Measurements from ENCODE around the gene TGFA.

Gene TGFA

GRCh38 chr2:70541481-70542020, 12.1 kb downstream of the TGFA start:
- Mint-ChIP-seq H3K9me3 (peaks cover under 1% of the 10 kb centered on the region), H3K27ac (no peak overlapping the region), H3K4me1 (ENCODE audit: low read depth) (no peaks in the 10 kb centered on the region), H3K27me3 (peaks cover 4% of the 10 kb centered on the region), H3K36me3 (ENCODE audit: low read depth) (no peaks in the 10 kb centered on the region), H3K4me3 (no peak overlapping the region)

DNA sequence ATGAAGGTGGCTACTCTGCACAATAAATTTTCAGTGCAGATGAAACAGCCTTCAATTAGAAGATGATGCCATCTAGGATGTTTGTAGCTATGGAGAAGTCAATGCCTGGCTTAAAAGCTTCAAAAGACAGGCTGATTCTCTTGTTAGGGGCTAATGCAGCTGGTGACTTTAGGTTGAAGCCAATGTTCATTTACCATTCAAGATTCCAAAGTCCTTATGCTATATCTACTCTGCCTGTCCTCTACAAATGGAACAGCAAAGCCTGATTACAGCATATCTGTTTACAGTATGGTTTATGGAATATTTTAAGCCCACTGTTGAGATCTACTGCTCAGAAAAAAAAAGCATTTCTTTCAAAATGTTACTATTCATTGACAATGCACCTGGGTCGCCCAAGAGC, 15.8 kb downstream of the TGFA start:
- H3K27me3 Mint-ChIP-seq = no peaks in the 10 kb centered on the region
- no peak overlapping the region for H3K4me3 Mint-ChIP-seq
- no peaks in the 10 kb centered on the region for H3K4me1 Mint-ChIP-seq (ENCODE audit: low read depth)
- no peaks in the 10 kb centered on the region for H3K36me3 Mint-ChIP-seq (ENCODE audit: low read depth)
- H3K9me3 Mint-ChIP-seq = peaks cover 7% of the 10 kb centered on the region
- H3K27ac Mint-ChIP-seq = no peak overlapping the region

DNA sequence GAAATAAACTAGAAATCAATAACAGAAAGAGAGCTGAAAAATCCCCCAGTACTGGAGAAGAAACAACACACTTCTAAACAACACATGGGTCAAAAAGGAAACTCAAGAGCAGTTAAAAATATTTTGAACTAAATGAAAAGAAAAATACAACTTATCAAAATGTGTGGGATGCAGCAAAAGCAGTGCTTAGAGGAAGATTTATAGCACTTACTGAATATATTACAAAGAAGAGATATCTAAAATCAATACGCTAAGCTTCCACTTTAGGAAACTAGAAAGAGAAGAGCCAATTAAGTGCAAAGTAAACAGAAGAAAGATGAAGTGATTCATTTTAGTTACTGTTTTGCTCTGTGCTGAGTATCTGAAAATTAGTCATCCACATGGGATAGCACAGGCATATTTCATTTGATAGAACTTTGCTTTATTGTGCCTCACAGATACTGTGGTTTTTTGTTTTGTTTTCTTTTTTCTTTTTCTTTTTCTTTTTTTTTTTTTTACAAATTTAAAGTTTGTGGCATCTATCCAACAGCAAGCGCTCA, 17.0 kb downstream of the TGFA start:
- Mint-ChIP-seq H3K27me3 (no peaks in the 10 kb centered on the region), H3K9me3 (peaks cover 8% of the 10 kb centered on the region), H3K4me1 (ENCODE audit: low read depth) (peaks cover 3% of the 10 kb centered on the region), H3K4me3 (no peak overlapping the region), H3K36me3 (ENCODE audit: low read depth) (no peaks in the 10 kb centered on the region), H3K27ac (no peak overlapping the region)

- Mint-ChIP-seq H3K4me1 (ENCODE audit: low read depth) (peaks cover 4% of the 10 kb centered on the region), H3K36me3 (ENCODE audit: low read depth) (no peaks in the 10 kb centered on the region), H3K27ac (no peak overlapping the region), H3K27me3 (no peaks in the 10 kb centered on the region), H3K4me3 (no peak overlapping the region), H3K9me3 (peaks cover 10% of the 10 kb centered on the region)
These were observed 18.1 kb downstream of the TGFA start for GRCh38 chr2:70535573-70535972.

GRCh38 chr2:70534183-70534836, 19.3 kb downstream of the TGFA start:
- Mint-ChIP-seq H3K4me1 (ENCODE audit: low read depth) (peaks cover 4% of the 10 kb centered on the region), H3K27ac (no peak overlapping the region), H3K27me3 (no peaks in the 10 kb centered on the region), H3K4me3 (no peak overlapping the region), H3K9me3 (peaks cover 10% of the 10 kb centered on the region), H3K36me3 (ENCODE audit: low read depth) (no peaks in the 10 kb centered on the region)

- H3K9me3 Mint-ChIP-seq = peaks cover 10% of the 10 kb centered on the region
- no peak overlapping the region for H3K27ac Mint-ChIP-seq
- H3K27me3 Mint-ChIP-seq = no peaks in the 10 kb centered on the region
- no peaks in the 10 kb centered on the region for H3K36me3 Mint-ChIP-seq (ENCODE audit: low read depth)
- peaks cover 4% of the 10 kb centered on the region for H3K4me1 Mint-ChIP-seq (ENCODE audit: low read depth)
- H3K4me3 Mint-ChIP-seq = no peak overlapping the region
These were observed 21.2 kb downstream of the TGFA start for GRCh38 chr2:70532244-70532935.

GRCh38 chr2:70531419-70532086, 22.1 kb downstream of the TGFA start:
- Mint-ChIP-seq H3K36me3 (ENCODE audit: low read depth) (no peaks in the 10 kb centered on the region), H3K4me1 (ENCODE audit: low read depth) (peaks cover 4% of the 10 kb centered on the region), H3K4me3 (no peak overlapping the region), H3K9me3 (peaks cover 9% of the 10 kb centered on the region), H3K27ac (no peak overlapping the region), H3K27me3 (no peaks in the 10 kb centered on the region)

GRCh38 chr2:70529610-70530009, 24.0 kb downstream of the TGFA start:
- peaks cover 5% of the 10 kb centered on the region for H3K4me1 Mint-ChIP-seq (ENCODE audit: low read depth)
- peaks cover 3% of the 10 kb centered on the region for H3K9me3 Mint-ChIP-seq
- no peaks in the 10 kb centered on the region for H3K36me3 Mint-ChIP-seq (ENCODE audit: low read depth)
- no peak overlapping the region for H3K27ac Mint-ChIP-seq
- H3K4me3 Mint-ChIP-seq = no peak overlapping the region
- no peaks in the 10 kb centered on the region for H3K27me3 Mint-ChIP-seq

DNA sequence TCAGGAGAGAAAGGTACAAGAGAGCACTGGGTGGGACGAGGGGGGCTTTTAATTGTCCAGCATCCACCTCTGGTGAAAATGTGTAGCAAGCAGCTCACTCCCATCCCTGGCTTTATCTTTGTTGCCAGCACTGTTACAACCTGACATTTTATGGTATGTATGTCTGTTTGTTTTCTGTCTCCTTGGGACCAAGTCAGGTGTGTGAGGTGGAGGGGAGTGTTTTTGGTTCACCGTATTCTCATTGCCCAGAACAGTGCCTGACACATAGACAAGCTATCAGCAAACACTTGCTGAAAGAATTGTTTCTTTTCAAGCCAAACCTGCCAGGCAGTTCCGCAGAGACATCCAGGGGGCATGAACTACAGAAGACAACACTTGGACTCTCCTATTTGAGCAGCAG, 24.7 kb downstream of the TGFA start:
- Mint-ChIP-seq H3K4me1 (ENCODE audit: low read depth) (peaks cover 11% of the 10 kb centered on the region), H3K4me3 (no peak overlapping the region), H3K36me3 (ENCODE audit: low read depth) (no peaks in the 10 kb centered on the region), H3K27ac (no peak overlapping the region), H3K27me3 (no peaks in the 10 kb centered on the region), H3K9me3 (peaks cover 3% of the 10 kb centered on the region)

DNA sequence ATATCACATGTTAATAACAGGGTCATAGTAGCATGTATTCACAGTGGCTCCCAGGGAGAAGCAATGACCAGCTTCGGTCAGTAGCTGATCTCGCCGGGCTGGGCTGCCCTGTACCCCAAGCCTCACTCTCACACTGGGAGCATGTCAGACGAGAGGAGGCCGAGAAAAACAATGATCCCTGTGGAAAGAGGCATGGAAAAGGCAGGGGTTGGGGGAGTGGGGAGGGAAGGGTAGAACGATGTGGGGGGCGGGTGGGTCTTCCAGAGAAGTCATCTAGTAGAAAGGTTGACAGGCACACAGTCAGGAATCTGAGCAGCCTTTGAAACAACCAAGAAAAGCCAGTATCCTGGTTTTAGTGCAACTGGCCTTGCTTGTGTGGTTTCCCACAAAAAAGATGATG, 25.4 kb downstream of the TGFA start:
- no peaks in the 10 kb centered on the region for H3K27me3 Mint-ChIP-seq
- H3K4me3 Mint-ChIP-seq = no peak overlapping the region
- H3K4me1 Mint-ChIP-seq (ENCODE audit: low read depth) = peaks cover 18% of the 10 kb centered on the region
- no peaks in the 10 kb centered on the region for H3K36me3 Mint-ChIP-seq (ENCODE audit: low read depth)
- H3K9me3 Mint-ChIP-seq = peaks cover 3% of the 10 kb centered on the region
- H3K27ac Mint-ChIP-seq = no peak overlapping the region

- Mint-ChIP-seq H3K27ac (no peak overlapping the region), H3K4me3 (no peak overlapping the region), H3K27me3 (no peaks in the 10 kb centered on the region), H3K36me3 (ENCODE audit: low read depth) (no peaks in the 10 kb centered on the region), H3K9me3 (peaks cover 3% of the 10 kb centered on the region), H3K4me1 (ENCODE audit: low read depth) (peaks cover 20% of the 10 kb centered on the region)
These were observed 26.1 kb downstream of the TGFA start for GRCh38 chr2:70527447-70528080.

DNA sequence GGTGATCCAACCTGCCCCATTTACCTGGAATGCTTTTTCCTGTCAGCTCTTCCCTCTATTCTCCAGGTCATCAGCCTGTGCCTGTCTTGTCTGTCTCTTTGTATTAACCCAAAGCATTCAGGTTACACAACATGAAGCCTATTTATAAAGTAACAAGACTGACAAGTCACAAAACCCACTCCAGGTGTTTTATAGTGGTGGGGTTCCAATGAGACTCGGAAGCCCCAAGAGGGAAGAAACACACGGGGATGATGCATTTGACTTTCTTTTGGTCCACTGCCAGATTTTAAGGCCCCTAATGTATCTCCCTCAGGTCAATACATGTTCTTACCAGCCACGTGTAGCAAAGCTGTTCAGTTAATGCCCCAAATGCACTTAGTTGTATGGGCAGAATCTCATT, 27.5 kb downstream of the TGFA start:
- Mint-ChIP-seq H3K27me3 (no peaks in the 10 kb centered on the region), H3K27ac (no peak overlapping the region), H3K36me3 (ENCODE audit: low read depth) (no peaks in the 10 kb centered on the region), H3K4me3 (no peak overlapping the region), H3K9me3 (no peaks in the 10 kb centered on the region), H3K4me1 (ENCODE audit: low read depth) (peaks cover 16% of the 10 kb centered on the region)

DNA sequence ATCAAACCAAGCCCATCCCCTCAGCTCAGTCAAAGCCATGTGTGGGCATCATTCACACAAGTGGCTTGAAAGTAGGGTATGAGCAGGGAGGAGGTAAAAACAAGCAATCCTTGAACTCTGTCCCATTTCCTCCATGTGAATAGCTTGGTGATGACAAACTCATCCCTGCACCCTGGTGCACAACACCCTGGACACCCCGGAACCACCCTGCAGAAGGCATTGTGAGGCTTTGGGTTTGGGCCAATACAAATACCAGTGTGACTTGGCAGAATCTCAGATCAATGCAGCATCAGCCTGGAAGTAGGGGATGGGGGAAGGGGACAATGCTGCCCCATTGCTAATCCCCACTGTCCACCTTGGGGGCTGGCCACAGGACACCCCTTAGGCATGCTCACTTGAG, 28.6 kb downstream of the TGFA start:
- H3K27me3 Mint-ChIP-seq = no peaks in the 10 kb centered on the region
- H3K4me1 Mint-ChIP-seq (ENCODE audit: low read depth) = peaks cover 16% of the 10 kb centered on the region
- H3K4me3 Mint-ChIP-seq = no peak overlapping the region
- no peaks in the 10 kb centered on the region for H3K9me3 Mint-ChIP-seq
- no peak overlapping the region for H3K27ac Mint-ChIP-seq
- no peaks in the 10 kb centered on the region for H3K36me3 Mint-ChIP-seq (ENCODE audit: low read depth)

DNA sequence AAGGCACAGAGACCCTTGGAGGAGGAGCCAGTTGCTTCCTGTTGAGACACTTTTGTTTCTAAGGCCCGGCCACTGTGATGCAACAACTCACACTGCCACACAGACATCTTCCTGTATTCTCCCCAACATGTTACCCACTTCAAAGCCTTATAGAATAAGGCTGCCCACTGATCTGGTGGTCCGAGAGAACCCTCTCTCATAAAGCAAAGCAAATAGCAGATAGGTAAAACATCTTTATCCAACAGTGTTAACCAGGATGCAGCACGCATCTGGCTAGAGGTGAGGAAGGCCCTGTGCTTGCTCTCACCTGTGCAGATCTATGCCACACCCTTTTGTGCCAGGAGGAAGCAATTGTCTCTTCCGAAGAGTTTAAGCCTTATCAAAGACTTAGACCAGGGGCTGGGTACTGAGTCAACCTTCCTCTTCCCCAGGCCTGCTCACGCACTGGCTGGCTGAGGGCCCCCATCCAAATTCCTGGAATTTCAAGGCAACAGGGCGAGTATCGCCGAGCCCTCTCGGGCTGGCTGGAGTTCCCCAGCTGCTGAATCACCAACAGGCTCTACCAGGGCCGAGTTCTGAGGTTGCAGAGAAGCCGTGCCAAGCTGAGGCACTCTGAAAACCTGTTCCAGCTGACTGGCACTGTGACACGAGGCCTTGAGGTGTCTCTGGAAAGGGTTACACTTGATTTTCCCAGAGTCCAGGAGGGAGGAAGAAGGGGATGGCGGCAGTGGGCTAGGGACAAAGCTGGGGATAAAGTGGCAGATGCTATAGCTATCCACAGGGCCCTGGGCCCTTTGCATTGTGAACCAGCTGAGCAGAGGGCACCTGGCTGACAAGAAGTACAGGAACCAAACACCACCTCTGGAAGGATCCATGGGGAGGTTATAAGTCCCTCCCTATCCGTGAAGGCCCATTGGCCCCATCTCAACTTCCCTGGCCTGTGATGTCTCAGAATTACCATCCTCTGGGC, 29.3 kb downstream of the TGFA start:
- no peaks in the 10 kb centered on the region for H3K27me3 Mint-ChIP-seq
- no peak overlapping the region for H3K4me3 Mint-ChIP-seq
- peaks cover 16% of the 10 kb centered on the region for H3K4me1 Mint-ChIP-seq (ENCODE audit: low read depth)
- no peak overlapping the region for H3K27ac Mint-ChIP-seq
- no peaks in the 10 kb centered on the region for H3K9me3 Mint-ChIP-seq
- no peaks in the 10 kb centered on the region for H3K36me3 Mint-ChIP-seq (ENCODE audit: low read depth)

Measured in stimulated activated naive CD8-positive, alpha-beta T cell treated with anti-CD3 and anti-CD28 coated beads, Interleukin-15, Interleukin-2, amounts not matched to agents 100 ng/mL and 50 ng/mL, for 24 hours (primary cell).